HEK293T (cell line): ENCODE measurements around the gene SF3A2.

Experiments
- ARNT ChIP-seq: fragments of 450-650 bp; IDR thresholded peaks from 2 replicates; pipeline ENCODE4 v1.6.1; 2017; ENCODE audit warnings: mild to moderate bottlenecking
- BHLHE40 ChIP-seq: fragments of 450-650 bp; IDR thresholded peaks from 2 replicates; pipeline ENCODE4 v1.6.1; 2016; ENCODE audit warnings: mild to moderate bottlenecking, moderate library complexity, borderline replicate concordance
- CTBP1 ChIP-seq: fragments of 450-650 bp; IDR thresholded peaks from 2 replicates; pipeline ENCODE4 v1.6.1; 2016; ENCODE audit warnings: borderline replicate concordance
- ELF4 ChIP-seq: fragments of 450-650 bp; IDR thresholded peaks from 2 replicates; pipeline ENCODE4 v1.6.1; 2017; ENCODE audit warnings: antibody characterized with exemption
- FOXA1 ChIP-seq: fragments of 450-650 bp; IDR thresholded peaks from 2 replicates; pipeline ENCODE4 v1.6.1; 2016; ENCODE audit warnings: mild to moderate bottlenecking
- FOXK2 ChIP-seq: fragments of 450-650 bp; IDR thresholded peaks from 2 replicates; pipeline ENCODE4 v1.6.1; 2016; ENCODE audit warnings: mild to moderate bottlenecking
- FOXM1 ChIP-seq: fragments of 450-650 bp; IDR thresholded peaks from 2 replicates; pipeline ENCODE4 v1.6.1; 2017; ENCODE audit warnings: mild to moderate bottlenecking, borderline replicate concordance
- HDGF ChIP-seq: fragments of 450-650 bp; IDR thresholded peaks from 2 replicates; pipeline ENCODE4 v1.6.1; 2017; ENCODE audit warnings: antibody characterized with exemption, borderline replicate concordance
- L3MBTL2 ChIP-seq: fragments of 450-650 bp; conservative IDR thresholded peaks from 2 replicates; pipeline ENCODE4 v1.6.1; 2016; ENCODE audit warnings: mild to moderate bottlenecking
- NFRKB ChIP-seq: fragments of 450-650 bp; IDR thresholded peaks from 2 replicates; pipeline ENCODE4 v1.6.1; 2016; ENCODE audit warnings: mild to moderate bottlenecking, moderate library complexity
- SP1 ChIP-seq: fragments of 450-650 bp; IDR thresholded peaks from 2 replicates; pipeline ENCODE4 v1.6.1; 2017
- SUZ12 ChIP-seq: fragments of 450-650 bp; IDR thresholded peaks from 2 replicates; pipeline ENCODE4 v1.6.1; 2016; ENCODE audit warnings: mild to moderate bottlenecking
- TF ChIP-seq, protein P1 (sequence below): fragments of 450-650 bp; IDR thresholded peaks from 2 replicates; pipeline ENCODE4 v1.6.1; 2016

DNA sequence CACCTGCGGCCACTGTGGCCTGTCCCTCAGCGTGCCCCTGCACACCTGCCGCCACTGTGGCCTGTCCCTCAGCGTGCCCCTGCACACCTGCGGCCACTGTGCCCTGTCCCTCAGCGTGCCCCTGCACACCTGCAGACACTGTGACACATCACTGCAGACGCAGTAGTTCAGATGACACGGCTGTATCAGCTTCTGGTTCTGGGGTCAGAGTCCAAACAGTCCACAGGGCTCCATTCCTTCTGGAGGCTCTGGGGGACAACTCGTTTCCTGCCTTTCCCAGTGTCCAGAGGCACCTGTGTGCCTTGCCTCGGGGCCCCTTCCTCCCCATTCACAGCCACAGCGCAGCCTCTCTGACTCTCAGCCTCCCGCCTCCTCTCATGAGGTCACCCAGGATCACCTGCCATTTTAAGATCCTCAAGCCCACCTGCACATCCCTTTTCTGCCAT lies 5.5 kb downstream of the SF3A2 start:
- TF ChIP-seq FOXA1 (no peak), FOXK2 (no peak), SP1 (no peak), FOXM1 (no peak), ARNT (no peak), BHLHE40 (no peak), L3MBTL2 (no peak), CTBP1 (no peak), ELF4 (no peak), SUZ12 (no peak), NFRKB (no peak), HDGF (no peak)
- TF ChIP-seq, protein P1, sequence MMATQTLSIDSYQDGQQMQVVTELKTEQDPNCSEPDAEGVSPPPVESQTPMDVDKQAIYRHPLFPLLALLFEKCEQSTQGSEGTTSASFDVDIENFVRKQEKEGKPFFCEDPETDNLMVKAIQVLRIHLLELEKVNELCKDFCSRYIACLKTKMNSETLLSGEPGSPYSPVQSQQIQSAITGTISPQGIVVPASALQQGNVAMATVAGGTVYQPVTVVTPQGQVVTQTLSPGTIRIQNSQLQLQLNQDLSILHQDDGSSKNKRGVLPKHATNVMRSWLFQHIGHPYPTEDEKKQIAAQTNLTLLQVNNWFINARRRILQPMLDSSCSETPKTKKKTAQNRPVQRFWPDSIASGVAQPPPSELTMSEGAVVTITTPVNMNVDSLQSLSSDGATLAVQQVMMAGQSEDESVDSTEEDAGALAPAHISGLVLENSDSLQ: no peak
